ENCODE measurements around the gene ENTREP3. TPM values are rescaled to one million over a fixed set of nuclear protein-coding genes. Genes with fewer than 3 reads are reported as not detected.
A peak's percentile ranks its signal among the peaks of the same experiment; 100 is the strongest.

The ENTREP3 gene, protein sequence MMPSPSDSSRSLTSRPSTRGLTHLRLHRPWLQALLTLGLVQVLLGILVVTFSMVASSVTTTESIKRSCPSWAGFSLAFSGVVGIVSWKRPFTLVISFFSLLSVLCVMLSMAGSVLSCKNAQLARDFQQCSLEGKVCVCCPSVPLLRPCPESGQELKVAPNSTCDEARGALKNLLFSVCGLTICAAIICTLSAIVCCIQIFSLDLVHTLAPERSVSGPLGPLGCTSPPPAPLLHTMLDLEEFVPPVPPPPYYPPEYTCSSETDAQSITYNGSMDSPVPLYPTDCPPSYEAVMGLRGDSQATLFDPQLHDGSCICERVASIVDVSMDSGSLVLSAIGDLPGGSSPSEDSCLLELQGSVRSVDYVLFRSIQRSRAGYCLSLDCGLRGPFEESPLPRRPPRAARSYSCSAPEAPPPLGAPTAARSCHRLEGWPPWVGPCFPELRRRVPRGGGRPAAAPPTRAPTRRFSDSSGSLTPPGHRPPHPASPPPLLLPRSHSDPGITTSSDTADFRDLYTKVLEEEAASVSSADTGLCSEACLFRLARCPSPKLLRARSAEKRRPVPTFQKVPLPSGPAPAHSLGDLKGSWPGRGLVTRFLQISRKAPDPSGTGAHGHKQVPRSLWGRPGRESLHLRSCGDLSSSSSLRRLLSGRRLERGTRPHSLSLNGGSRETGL
- 54.1 TPM for total RNA-seq (ENCODE audit: unreplicated experiment)
- long read RNA-seq, partial matches to known transcripts = 8 of 8 reads
- long read RNA-seq, other reads (novel, unspliced or antisense) = 0 of 8 reads

DNA sequence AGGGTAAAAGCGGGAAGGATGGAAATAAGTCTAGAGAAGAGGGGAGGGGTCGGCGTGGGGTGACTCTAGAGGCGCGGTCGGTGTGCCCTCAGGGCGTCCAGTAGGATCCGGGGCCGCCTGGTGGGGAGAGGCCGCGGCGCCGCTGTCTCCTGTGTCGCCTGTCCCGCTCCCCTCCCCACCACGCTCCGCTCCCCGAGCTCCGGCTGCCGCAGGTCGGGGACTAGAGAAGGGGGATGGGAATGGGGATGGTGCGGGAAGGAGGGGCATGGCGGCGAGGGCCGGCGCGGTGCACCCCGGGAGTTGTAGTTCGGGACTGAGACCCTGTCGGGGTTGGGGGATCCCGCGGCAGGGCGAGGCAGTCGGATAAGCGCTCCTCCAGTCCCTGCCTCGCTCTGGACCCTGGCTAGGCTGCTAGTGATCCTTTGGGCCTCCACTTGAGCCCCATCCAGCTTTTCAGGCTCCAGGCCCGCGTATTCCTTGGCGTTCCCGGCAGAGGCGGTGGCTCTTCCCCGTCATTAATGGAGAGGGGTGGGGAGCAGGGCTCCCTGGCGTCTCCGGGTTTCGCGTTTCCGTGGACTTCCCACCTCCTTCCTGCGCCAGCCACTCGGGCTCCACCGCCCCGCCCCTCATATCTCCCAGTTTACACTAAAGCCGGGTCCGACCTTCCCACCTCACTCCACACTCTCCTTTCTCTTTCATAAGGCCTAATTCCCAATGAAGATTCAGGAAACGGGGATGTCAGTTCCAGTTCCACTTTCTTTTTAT lies at the start of gene ENTREP3:
Gene ENTREP3, minus strand, starts transcription at position 241 of the 765 bp plus-strand sequence. CDS start 606 bp downstream, outside the sequence.
- peaks cover 33% of the 10 kb centered on the region for H3K4me1 Mint-ChIP-seq (ENCODE audit: unreplicated experiment)
- no peaks in the 10 kb centered on the region for H3K9me3 Mint-ChIP-seq (ENCODE audit: unreplicated experiment)
- H3K36me3 Mint-ChIP-seq (ENCODE audit: low read depth, unreplicated experiment) = peaks cover 26% of the 10 kb centered on the region
- H3K4me3 Mint-ChIP-seq (ENCODE audit: unreplicated experiment) = peak within 1 kb of the TSS; percentile 97
- peak within 1 kb of the TSS; percentile 96 for H3K27ac Mint-ChIP-seq (ENCODE audit: unreplicated experiment)
- H3K27me3 Mint-ChIP-seq (ENCODE audit: unreplicated experiment) = peaks cover 13% of the 10 kb centered on the region
- DNase-seq (ENCODE audit: low spot score) = peak; percentile 89
- TF ChIP-seq CTCF (IDR thresholded peaks at IDR 0.05; ENCODE audit: unreplicated experiment) = no peak

- Mint-ChIP-seq H3K27me3 (ENCODE audit: unreplicated experiment) (peaks cover 22% of the 10 kb centered on the region), H3K4me3 (ENCODE audit: unreplicated experiment) (no peak overlapping the region), H3K27ac (ENCODE audit: unreplicated experiment) (peak overlapping the region; percentile 61), H3K36me3 (ENCODE audit: low read depth, unreplicated experiment) (peaks cover 7% of the 10 kb centered on the region), H3K4me1 (ENCODE audit: unreplicated experiment) (peaks cover 21% of the 10 kb centered on the region), H3K9me3 (ENCODE audit: unreplicated experiment) (no peaks in the 10 kb centered on the region)
- DNase-seq (ENCODE audit: low spot score) = no peak
- TF ChIP-seq CTCF (IDR thresholded peaks at IDR 0.05; ENCODE audit: unreplicated experiment) = no peak
Observed at GRCh38 chr1:155304558-155305063, 49.3 kb upstream of the ENTREP3 start.

- peak within 1 kb of the TSS; percentile 50 for H3K27ac Mint-ChIP-seq (ENCODE audit: unreplicated experiment)
- H3K4me3 Mint-ChIP-seq (ENCODE audit: unreplicated experiment) = no peak within 1 kb of the TSS
- no peak for TF ChIP-seq CTCF (IDR thresholded peaks at IDR 0.05; ENCODE audit: unreplicated experiment)
- DNase-seq (ENCODE audit: low spot score) = no peak
- peaks cover 6% of the 10 kb centered on the region for H3K4me1 Mint-ChIP-seq (ENCODE audit: unreplicated experiment)
- H3K36me3 Mint-ChIP-seq (ENCODE audit: low read depth, unreplicated experiment) = peaks cover 4% of the 10 kb centered on the region
- no peaks in the 10 kb centered on the region for H3K9me3 Mint-ChIP-seq (ENCODE audit: unreplicated experiment)
- peaks cover 17% of the 10 kb centered on the region for H3K27me3 Mint-ChIP-seq (ENCODE audit: unreplicated experiment)
Observed at GRCh38 chr1:155301342-155301841, 46.1 kb upstream of the ENTREP3 start, which contains the start of gene PKLR. Gene PKLR (minus strand): TSS chr1:155301438. CDS start chr1:155301395, 43 bp downstream.

- Mint-ChIP-seq H3K36me3 (ENCODE audit: low read depth, unreplicated experiment) (peaks cover 4% of the 10 kb centered on the region), H3K4me3 (ENCODE audit: unreplicated experiment) (no peak overlapping the region), H3K9me3 (ENCODE audit: unreplicated experiment) (no peaks in the 10 kb centered on the region), H3K4me1 (ENCODE audit: unreplicated experiment) (peaks cover 6% of the 10 kb centered on the region), H3K27me3 (ENCODE audit: unreplicated experiment) (peaks cover 16% of the 10 kb centered on the region), H3K27ac (ENCODE audit: unreplicated experiment) (peak overlapping the region; percentile 50)
- TF ChIP-seq CTCF (IDR thresholded peaks at IDR 0.05; ENCODE audit: unreplicated experiment) = no peak
- DNase-seq (ENCODE audit: low spot score) = no peak
Observed at GRCh38 chr1:155300553-155301329, 45.5 kb upstream of the ENTREP3 start.

All from endothelial cell (in vitro differentiated cells).